Esophagus muscularis mucosa (tissue), 4 donors: Measurements from ENCODE around the gene ORC3. TPM values are rescaled to one million over a fixed set of nuclear protein-coding genes. Genes with fewer than 3 reads are reported as not detected.
"Not testable (repeated sequence)": the region's sequence is repeated elsewhere in the genome, so short reads cannot be mapped to it uniquely, and the experiment has no call there.

Experiments used
- DNase-seq: peaks from one replicate; pipeline ENCODE4 v3.0.0-alpha.2; 2017; ENCODE audit errors: extremely low spot score
- H3K27ac ChIP-seq, 4 donors: fragments of 200-600 bp; sonication (generic); replicated peaks in 1 of 4; 1 replicate in 3 of 4; 2 replicates in 1 of 4; pipeline ENCODE4 v1.5.1; 2016 to 2019; ENCODE audit warnings: mild to moderate bottlenecking in 1 of 4
- H3K27me3 ChIP-seq, 4 donors: fragments of 200-600 bp; sonication (generic); one replicate each; pipeline versions ENCODE4 v1.5.1 to v1.6.0; 2016 to 2019
- H3K36me3 ChIP-seq, 4 donors: fragments of 200-600 bp; sonication (generic); one replicate each; pipeline ENCODE4 v1.5.1; 2016 to 2019
- H3K4me1 ChIP-seq, 4 donors: fragments of 200-600 bp; sonication (generic); one replicate each; pipeline ENCODE4 v1.5.1; 2016 to 2019
- H3K4me3 ChIP-seq, 4 donors: fragments of 200-600 bp; sonication (generic); 1 replicate in 2 of 4; 2 replicates in 2 of 4; pipeline ENCODE4 v1.5.1; 2016 to 2019; ENCODE audit warnings: mild to moderate bottlenecking in 4 of 4, moderate library complexity in 1 of 4
- H3K9me3 ChIP-seq, 4 donors: fragments of 200-600 bp; sonication (generic); 1 replicate in 3 of 4; 2 replicates in 1 of 4; pipeline ENCODE4 v1.5.1; 2016 to 2019
- EP300 ChIP-seq: sonication (generic); formaldehyde crosslinking; IDR thresholded peaks from one replicate; pipeline ENCODE4 v1.6.1; 2017; ENCODE audit warnings: antibody characterized with exemption
- POLR2A ChIP-seq: fragments of 450-650 bp; IDR thresholded peaks from one replicate; pipeline ENCODE4 v1.6.1; 2017; ENCODE audit warnings: antibody characterized with exemption, moderate library complexity, mild to moderate bottlenecking, low read depth
- POLR2AphosphoS5 ChIP-seq, 2 donors: sonication (generic); formaldehyde crosslinking; IDR thresholded peaks; one replicate each; pipeline ENCODE4 v1.6.1; 2017; ENCODE audit warnings: antibody characterized with exemption in 2 of 2
- WGBS: methylation state at CpG from one replicate; pipeline ENCODE4 v1.1.5; 2018; 5-methylcytosine and 5-hydroxymethylcytosine counted together
- intact Hi-C: fragments of 100-400 bp; cut with DNase I; formaldehyde crosslinking; loops from one replicate; pipeline ENCODE4 v1.15.1; 2023
- total RNA-seq, 4 donors: library from RNA; depleted of rRNA; stranded (reverse); fragments of >200 nt; gene quantifications; one replicate each; pipeline versions ENCODE4 v1.1.0 to v1.2.1, GENCODE V29; 2016
- TF ChIP-seq, protein P1 (sequence below), 3 experiments: fragments of 200-600 bp in 2 of 3; fragments of 450-650 bp in 1 of 3; sonication (generic) in 2 of 3; IDR thresholded peaks; one replicate each; pipeline ENCODE4 v1.5.1; 2017 to 2019; ENCODE audit warnings: antibody characterized with exemption in 3 of 3, mild to moderate bottlenecking in 2 of 3, moderate library complexity in 1 of 3

ORC3 gene
- total RNA-seq, 4 donors from 2014 or later: 9.9 to 18.7 (median 12.6) TPM

DNA sequence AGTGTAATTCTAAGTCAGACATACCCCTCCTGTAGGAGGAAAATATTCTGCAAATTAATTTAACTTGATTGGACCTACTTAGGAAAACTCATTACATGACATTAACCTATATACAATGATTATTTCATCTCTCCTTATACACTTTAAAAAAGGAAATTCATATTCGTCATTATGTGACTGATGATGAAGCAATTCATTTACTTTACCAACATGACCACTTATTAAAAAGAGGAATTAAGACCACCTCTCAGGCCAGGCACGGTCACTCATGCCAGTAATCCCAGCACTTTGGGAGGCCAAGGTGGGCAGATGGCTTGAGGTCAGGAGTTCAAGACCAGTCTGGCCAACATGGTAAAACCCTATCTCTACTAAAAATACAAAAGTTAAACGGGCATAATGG lies 100.5 kb downstream of the ORC3 start:
- TF ChIP-seq POLR2A: no peak
- TF ChIP-seq, protein P1, sequence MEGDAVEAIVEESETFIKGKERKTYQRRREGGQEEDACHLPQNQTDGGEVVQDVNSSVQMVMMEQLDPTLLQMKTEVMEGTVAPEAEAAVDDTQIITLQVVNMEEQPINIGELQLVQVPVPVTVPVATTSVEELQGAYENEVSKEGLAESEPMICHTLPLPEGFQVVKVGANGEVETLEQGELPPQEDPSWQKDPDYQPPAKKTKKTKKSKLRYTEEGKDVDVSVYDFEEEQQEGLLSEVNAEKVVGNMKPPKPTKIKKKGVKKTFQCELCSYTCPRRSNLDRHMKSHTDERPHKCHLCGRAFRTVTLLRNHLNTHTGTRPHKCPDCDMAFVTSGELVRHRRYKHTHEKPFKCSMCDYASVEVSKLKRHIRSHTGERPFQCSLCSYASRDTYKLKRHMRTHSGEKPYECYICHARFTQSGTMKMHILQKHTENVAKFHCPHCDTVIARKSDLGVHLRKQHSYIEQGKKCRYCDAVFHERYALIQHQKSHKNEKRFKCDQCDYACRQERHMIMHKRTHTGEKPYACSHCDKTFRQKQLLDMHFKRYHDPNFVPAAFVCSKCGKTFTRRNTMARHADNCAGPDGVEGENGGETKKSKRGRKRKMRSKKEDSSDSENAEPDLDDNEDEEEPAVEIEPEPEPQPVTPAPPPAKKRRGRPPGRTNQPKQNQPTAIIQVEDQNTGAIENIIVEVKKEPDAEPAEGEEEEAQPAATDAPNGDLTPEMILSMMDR (IDR thresholded peaks at IDR 0.05): no peak
- TF ChIP-seq POLR2AphosphoS5 (IDR thresholded peaks at IDR 0.05): no peak
- TF ChIP-seq EP300: no peak
- intact Hi-C loops: no loop called here
- DNase-seq: no peak
- H3K4me3 ChIP-seq: no peak overlapping the region
- WGBS: 80% methylated on average over 3 of the region's 3 CpGs
- H3K27me3 ChIP-seq: no peaks in the 10 kb centered on the region
- no peak overlapping the region for H3K27ac ChIP-seq
- H3K4me1 ChIP-seq: peaks cover 51 to 94% (median 92%) of the 10 kb centered on the region in 4 donors
- no peaks in the 10 kb centered on the region for H3K9me3 ChIP-seq
- H3K36me3 ChIP-seq: no peaks in the 10 kb centered on the region

GRCh38 chr6:87692086-87692485 lies 102.2 kb downstream of the ORC3 start:
- Histone ChIP-seq H3K4me1 (peaks cover 59 to 98% (median 97%) of the 10 kb centered on the region in 4 donors), H3K27ac (peak overlapping the region in 1 of 4 donors; percentile 19), H3K9me3 (no peaks in the 10 kb centered on the region), H3K4me3 (no peak overlapping the region), H3K27me3 (no peaks in the 10 kb centered on the region), H3K36me3 (no peaks in the 10 kb centered on the region)
- intact Hi-C loops: no loop called here
- no peak for DNase-seq
- TF ChIP-seq POLR2AphosphoS5 (IDR thresholded peaks at IDR 0.05): no peak
- 52% methylated on average over 2 of the region's 2 CpGs for WGBS

DNA sequence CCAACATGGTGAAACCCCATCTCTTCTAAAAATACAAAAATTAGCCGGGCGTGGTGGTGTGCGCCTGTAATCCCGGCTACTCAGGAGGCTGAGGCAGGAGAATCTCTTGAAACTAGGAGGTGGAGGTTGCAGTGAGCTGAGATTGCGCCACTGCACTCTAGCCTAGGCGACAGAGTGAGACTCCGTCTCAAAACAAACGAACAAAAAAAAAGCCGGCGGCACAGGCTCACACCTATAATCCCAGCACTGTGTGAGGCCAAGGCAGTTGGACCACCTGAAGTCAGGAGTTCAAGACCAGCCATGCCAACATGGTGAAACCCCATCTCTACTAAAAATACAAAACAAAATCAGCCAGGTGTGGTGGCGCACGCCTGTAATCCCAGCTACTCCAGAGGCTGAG lies 106.9 kb downstream of the ORC3 start:
- not testable (repeated sequence) for H3K4me3 ChIP-seq, DNase-seq

GRCh38 chr6:87697581-87698546 lies 107.9 kb downstream of the ORC3 start:
- Histone ChIP-seq H3K4me1 (peaks cover 54 to 70% (median 61%) of the 10 kb centered on the region in 4 donors), H3K4me3 (peak overlapping the region; percentile 82 to 99 (median 94)), H3K27ac (peak overlapping the region; percentile 20 to 97 (median 37)), H3K27me3 (no peaks in the 10 kb centered on the region), H3K36me3 (no peaks in the 10 kb centered on the region), H3K9me3 (no peaks in the 10 kb centered on the region)
- WGBS: 33% methylated on average over 8 of the region's 8 CpGs
- intact Hi-C loops: no loop called here
- DNase-seq: no peak
- TF ChIP-seq EP300 (no peak), POLR2AphosphoS5 (IDR thresholded peaks at IDR 0.05) (no peak), POLR2A (no peak)
- TF ChIP-seq, protein P1 (IDR thresholded peaks at IDR 0.05): no peak

More for the DNA sequence above, 106.9 kb downstream of the ORC3 start:
- H3K27me3 ChIP-seq, H3K9me3 ChIP-seq, H3K27ac ChIP-seq, intact Hi-C loops, H3K36me3 ChIP-seq: not testable (repeated sequence)
- H3K4me1 ChIP-seq: peaks cover 60 to 79% (median 69%) of the 10 kb centered on the region in 4 donors
- 89% methylated on average over 12 of the region's 12 CpGs for WGBS

DNA sequence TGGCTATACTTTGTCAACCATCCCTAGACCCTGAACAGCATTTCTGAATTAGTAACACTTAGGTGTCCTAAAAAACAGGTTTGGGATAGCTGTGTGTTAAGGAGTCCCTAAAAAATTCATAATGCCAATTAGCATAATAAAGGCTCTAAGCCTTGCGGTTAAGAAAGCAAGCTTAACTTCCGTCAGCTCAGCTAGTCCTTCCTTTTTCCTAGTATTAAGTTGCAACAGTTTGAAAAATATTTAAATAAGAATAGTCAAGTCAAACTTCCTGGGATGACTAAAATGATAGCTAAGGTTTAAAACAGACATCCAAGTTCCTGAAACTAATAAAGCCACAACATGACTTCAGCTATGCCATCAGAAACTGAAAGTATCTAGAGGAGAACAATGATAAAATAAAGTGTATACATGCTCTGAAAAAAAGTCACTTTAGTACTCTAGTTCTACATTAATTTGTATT lies 108.6 kb downstream of the ORC3 start:
- H3K27ac ChIP-seq: peak overlapping the region; percentile 20 to 97 (median 37)
- TF ChIP-seq EP300 (no peak), POLR2A (no peak), POLR2AphosphoS5 (IDR thresholded peaks at IDR 0.05) (no peak)
- TF ChIP-seq, protein P1 (IDR thresholded peaks at IDR 0.05): no peak
- H3K9me3 ChIP-seq: no peaks in the 10 kb centered on the region
- no peak for DNase-seq
- intact Hi-C loops: no loop called here
- peak overlapping the region; percentile 82 to 99 (median 94) for H3K4me3 ChIP-seq
- 10% methylated on average over 2 of the region's 2 CpGs for WGBS
- H3K27me3 ChIP-seq: no peaks in the 10 kb centered on the region
- no peaks in the 10 kb centered on the region for H3K36me3 ChIP-seq
- peaks cover 50 to 68% (median 59%) of the 10 kb centered on the region in 4 donors for H3K4me1 ChIP-seq
